H9 (cell line): ENCODE data around the gene CTF1. TPM values are rescaled to one million over a fixed set of nuclear protein-coding genes. Genes with fewer than 3 reads are reported as not detected.

Experiments
- DNase-seq: peaks from one replicate; pipeline ENCODE4 v3.0.0-alpha.2; 2017
- H2AFZ ChIP-seq: one replicate; pipeline ENCODE4 v1.6.1; 2013; ENCODE audit warnings: mild to moderate bottlenecking, low read length, control low read depth, moderate library complexity
- H2AK5ac ChIP-seq: 2 replicates; pipeline ENCODE4 v1.6.1; 2013; ENCODE audit warnings: low read length, control low read depth, mixed read lengths; ENCODE audit not compliant: insufficient read length
- H2BK120ac ChIP-seq: one replicate; pipeline ENCODE4 v1.6.1; 2013; ENCODE audit warnings: low read depth, mild to moderate bottlenecking, low read length, control low read depth, inconsistent platforms; ENCODE audit not compliant: poor library complexity, severe bottlenecking
- H2BK12ac ChIP-seq: 2 replicates; pipeline ENCODE4 v1.6.1; 2013; ENCODE audit warnings: low read length, control low read depth, mixed read lengths, low read depth; ENCODE audit not compliant: insufficient read length
- H2BK15ac ChIP-seq: 2 replicates; pipeline ENCODE4 v1.6.1; 2013; ENCODE audit warnings: low read depth, low read length, control low read depth
- H2BK20ac ChIP-seq: one replicate; pipeline ENCODE4 v1.6.1; 2013; ENCODE audit warnings: low read depth, mild to moderate bottlenecking, low read length, control low read depth, inconsistent platforms; ENCODE audit not compliant: poor library complexity, severe bottlenecking
- H2BK5ac ChIP-seq: 2 replicates; pipeline ENCODE4 v1.6.1; 2013; ENCODE audit warnings: low read length, control low read depth, mixed read lengths; ENCODE audit not compliant: insufficient read length
- H3K14ac ChIP-seq: 2 replicates; pipeline ENCODE4 v1.6.1; 2013; ENCODE audit warnings: low read length, control low read depth; ENCODE audit not compliant: insufficient read depth
- H3K18ac ChIP-seq: 2 replicates; pipeline ENCODE4 v1.6.1; 2013; ENCODE audit warnings: low read depth, mild to moderate bottlenecking, mixed read lengths, low read length, control low read depth; ENCODE audit not compliant: insufficient read length
- H3K23ac ChIP-seq: 2 replicates; pipeline ENCODE4 v1.6.1; 2013; ENCODE audit warnings: low read length, control low read depth, mixed read lengths, low read depth; ENCODE audit not compliant: insufficient read length
- H3K23me2 ChIP-seq: 2 replicates; pipeline ENCODE4 v1.6.1; 2013; ENCODE audit warnings: low read depth, mild to moderate bottlenecking, mixed read lengths, low read length, control low read depth; ENCODE audit not compliant: insufficient read length, poor library complexity, severe bottlenecking
- H3K27ac ChIP-seq: 2 replicates; pipeline ENCODE4 v1.5.1; 2013; ENCODE audit warnings: low read length, control low read depth, mixed read lengths, low read depth; ENCODE audit not compliant: insufficient read length
- H3K27me3 ChIP-seq: 2 replicates; pipeline ENCODE4 v1.6.1; 2013; ENCODE audit warnings: low read length, control low read depth, inconsistent platforms; ENCODE audit not compliant: insufficient read depth
- H3K4ac ChIP-seq: 2 replicates; pipeline ENCODE4 v1.6.1; 2013; ENCODE audit warnings: low read depth, mild to moderate bottlenecking, control low read depth, inconsistent platforms, low read length, moderate library complexity
- H3K4me1 ChIP-seq: 2 replicates; pipeline ENCODE4 v1.6.1; 2013; ENCODE audit warnings: low read length, control low read depth, inconsistent platforms; ENCODE audit not compliant: insufficient read depth
- H3K4me2 ChIP-seq: 2 replicates; pipeline ENCODE4 v1.6.1; 2013; ENCODE audit warnings: low read length, control low read depth, mixed read lengths; ENCODE audit not compliant: insufficient read length, insufficient read depth
- H3K56ac ChIP-seq: 2 replicates; pipeline ENCODE4 v1.6.1; 2013; ENCODE audit warnings: low read depth, mild to moderate bottlenecking, mixed read lengths, low read length, control low read depth; ENCODE audit not compliant: insufficient read length
- H3K79me1 ChIP-seq: 2 replicates; pipeline ENCODE4 v1.6.1; 2013; ENCODE audit warnings: low read depth, mild to moderate bottlenecking, moderate library complexity, low read length, control low read depth, inconsistent platforms; ENCODE audit not compliant: insufficient read depth, poor library complexity, severe bottlenecking
- H3K79me2 ChIP-seq: 2 replicates; pipeline ENCODE4 v1.6.1; 2013; ENCODE audit warnings: low read length, control low read depth, inconsistent platforms; ENCODE audit not compliant: insufficient read depth
- H3K9ac ChIP-seq: 2 replicates; pipeline ENCODE4 v1.6.1; 2013; ENCODE audit warnings: low read length, control low read depth, mixed read lengths; ENCODE audit not compliant: insufficient read length; ENCODE audit errors: extremely low read depth
- H3K9me3 ChIP-seq: one replicate; pipeline ENCODE4 v1.6.1; 2013; ENCODE audit warnings: low read depth, low read length, inconsistent platforms; ENCODE audit not compliant: control insufficient read depth
- H3T11ph ChIP-seq: one replicate; pipeline ENCODE4 v1.6.1; 2013; ENCODE audit warnings: mild to moderate bottlenecking, low read length, control low read depth, inconsistent platforms
- H4K20me1 ChIP-seq: one replicate; pipeline ENCODE4 v1.6.1; 2013; ENCODE audit not compliant: control insufficient read depth, insufficient read length, insufficient read depth
- H4K5ac ChIP-seq: 2 replicates; pipeline ENCODE4 v1.6.1; 2013; ENCODE audit warnings: low read depth, mild to moderate bottlenecking, mixed read lengths, low read length, control low read depth; ENCODE audit not compliant: insufficient read length
- H4K8ac ChIP-seq: replicated peaks from 2 replicates; pipeline ENCODE4 v1.6.1; 2013; ENCODE audit warnings: low read length, control low read depth, mixed read lengths, low read depth; ENCODE audit not compliant: insufficient read length
- H4K91ac ChIP-seq: 2 replicates; pipeline ENCODE4 v1.6.1; 2013; ENCODE audit warnings: low read depth, mild to moderate bottlenecking, moderate library complexity, mixed read lengths, low read length, control low read depth; ENCODE audit not compliant: insufficient read length
- H3K27ac Mint-ChIP-seq, 3 experiments: 2 replicates in 2 of 3; 3 replicates in 1 of 3; pipeline ENCODE4 v1.8.0; 2020 to 2021; ENCODE audit warnings: mixed read lengths in 3 of 3, mild to moderate bottlenecking in 1 of 3, moderate library complexity in 1 of 3
- H3K27me3 Mint-ChIP-seq: 2 replicates; pipeline ENCODE4 v1.8.0; 2021; ENCODE audit warnings: low read depth, mild to moderate bottlenecking, moderate library complexity, mixed read lengths
- H3K36me3 Mint-ChIP-seq, 3 experiments: 2 replicates in 2 of 3; 3 replicates in 1 of 3; pipeline ENCODE4 v1.8.0; 2020 to 2021; ENCODE audit warnings: low read depth in 3 of 3, mixed read lengths in 3 of 3; ENCODE audit not compliant: insufficient read depth in 1 of 3
- H3K4me1 Mint-ChIP-seq, 2 experiments: 2 replicates each; pipeline ENCODE4 v1.8.0; 2020; ENCODE audit warnings: mixed read lengths in 2 of 2
- H3K4me3 Mint-ChIP-seq, 2 experiments: 2 replicates in 1 of 2; 3 replicates in 1 of 2; pipeline ENCODE4 v1.8.0; 2020 to 2021; ENCODE audit warnings: mild to moderate bottlenecking in 2 of 2, mixed read lengths in 2 of 2, moderate library complexity in 1 of 2
- H3K9me3 Mint-ChIP-seq, 2 experiments: 2 replicates in 1 of 2; 3 replicates in 1 of 2; pipeline ENCODE4 v1.8.0; 2020; ENCODE audit warnings: mild to moderate bottlenecking in 2 of 2, mixed read lengths in 2 of 2, moderate library complexity in 1 of 2
- WGBS: extraction: QIAGEN DNeasy Blood & Tissue Kit; methylation state at CpG from one replicate; pipeline ENCODE4 v1.1.7; 2013; ENCODE audit warnings: missing lambda C conversion rate, low lambda C conversion rate, mixed read lengths; ENCODE audit not compliant: insufficient read length; ENCODE audit errors: extremely low coverage; 5-methylcytosine and 5-hydroxymethylcytosine counted together
- total RNA-seq: library from RNA; stranded (reverse); gene quantifications from 2 replicates; pipeline ENCODE4 v1.2.1, GENCODE V29; 2021
- TF ChIP-seq, protein P1 (sequence below): fragments of 200-600 bp; sonication (generic); conservative IDR thresholded peaks from 3 replicates; pipeline ENCODE4 v1.8.0; 2021; ENCODE audit warnings: antibody characterized with exemption, mild to moderate bottlenecking

CTF1 gene
- total RNA-seq, 1 experiment from 2014 or later, result 0.72 TPM

DNA sequence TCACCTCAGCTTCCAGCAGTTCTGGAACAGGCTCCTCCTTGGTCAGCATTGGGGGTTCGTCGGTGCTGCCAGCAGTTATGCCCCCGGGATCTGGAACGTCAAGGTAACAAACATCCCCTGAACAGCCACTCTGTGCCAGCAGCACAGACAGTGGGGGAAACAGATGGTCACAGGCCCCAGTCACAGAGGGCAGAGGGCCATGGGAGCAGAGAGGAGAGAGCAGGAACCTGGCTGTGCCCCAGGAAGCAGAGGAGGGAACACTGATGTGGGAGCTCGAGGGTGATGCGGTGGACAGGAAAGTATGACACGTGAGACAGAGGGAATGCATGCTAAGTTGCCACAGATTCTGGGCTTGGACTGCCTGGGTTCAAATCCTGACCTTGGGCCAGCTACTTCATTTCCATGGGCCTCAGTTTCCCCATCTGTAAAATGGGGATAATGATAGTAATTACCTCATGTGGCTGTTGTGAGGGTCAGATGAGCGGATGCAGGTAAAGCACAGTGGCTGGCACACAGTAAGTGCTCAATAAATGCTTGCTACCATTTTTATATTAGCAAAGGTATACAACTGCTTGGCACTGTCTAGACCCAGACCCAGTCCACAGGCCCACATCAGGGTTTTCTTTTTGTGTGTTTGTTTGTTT is 7.4 kb upstream of the CTF1 start:
- Mint-ChIP-seq H3K4me1 (peaks cover 5 to 10% of the 10 kb centered on the region in 2 experiments), H3K27me3 (no peaks in the 10 kb centered on the region; the same call in 1 of the 2 replicates), H3K4me3 (no peak overlapping the region), H3K27ac (peak overlapping the region in 1 of 3 experiments; percentile 38; a peak in 2 of 7 replicates), H3K9me3 (no peaks in the 10 kb centered on the region; a peak in 1 of 5 replicates), H3K36me3 (peaks cover 5 to 23% (median 21%) of the 10 kb centered on the region in 3 experiments; a peak in 6 of 7 replicates)
- TF ChIP-seq, protein P1, sequence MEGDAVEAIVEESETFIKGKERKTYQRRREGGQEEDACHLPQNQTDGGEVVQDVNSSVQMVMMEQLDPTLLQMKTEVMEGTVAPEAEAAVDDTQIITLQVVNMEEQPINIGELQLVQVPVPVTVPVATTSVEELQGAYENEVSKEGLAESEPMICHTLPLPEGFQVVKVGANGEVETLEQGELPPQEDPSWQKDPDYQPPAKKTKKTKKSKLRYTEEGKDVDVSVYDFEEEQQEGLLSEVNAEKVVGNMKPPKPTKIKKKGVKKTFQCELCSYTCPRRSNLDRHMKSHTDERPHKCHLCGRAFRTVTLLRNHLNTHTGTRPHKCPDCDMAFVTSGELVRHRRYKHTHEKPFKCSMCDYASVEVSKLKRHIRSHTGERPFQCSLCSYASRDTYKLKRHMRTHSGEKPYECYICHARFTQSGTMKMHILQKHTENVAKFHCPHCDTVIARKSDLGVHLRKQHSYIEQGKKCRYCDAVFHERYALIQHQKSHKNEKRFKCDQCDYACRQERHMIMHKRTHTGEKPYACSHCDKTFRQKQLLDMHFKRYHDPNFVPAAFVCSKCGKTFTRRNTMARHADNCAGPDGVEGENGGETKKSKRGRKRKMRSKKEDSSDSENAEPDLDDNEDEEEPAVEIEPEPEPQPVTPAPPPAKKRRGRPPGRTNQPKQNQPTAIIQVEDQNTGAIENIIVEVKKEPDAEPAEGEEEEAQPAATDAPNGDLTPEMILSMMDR, result no peak
- no peak overlapping the region for H3K23ac ChIP-seq
- H3T11ph ChIP-seq, result no peak overlapping the region
- H3K9me3 ChIP-seq, result no peaks in the 10 kb centered on the region
- H2BK5ac ChIP-seq, result no peak overlapping the region
- peaks cover 2% of the 10 kb centered on the region for H4K20me1 ChIP-seq
- no peak overlapping the region for H4K8ac ChIP-seq
- WGBS, result no CpG with 5 or more reads among the region's 8 CpGs
- H3K4ac ChIP-seq, result no peak overlapping the region
- H3K27me3 ChIP-seq, result no peaks in the 10 kb centered on the region
- H4K91ac ChIP-seq, result no peak overlapping the region
- no peak overlapping the region for H2BK120ac ChIP-seq
- no peak overlapping the region for H2AFZ ChIP-seq
- no peaks in the 10 kb centered on the region for H3K79me1 ChIP-seq
- H2AK5ac ChIP-seq, result no peak overlapping the region
- no peaks in the 10 kb centered on the region for H3K4me1 ChIP-seq
- no peak overlapping the region for H3K18ac ChIP-seq
- DNase-seq, result no peak
- no peak overlapping the region for H3K4me2 ChIP-seq
- no peak overlapping the region; the same call in 1 of the 2 replicates for H3K14ac ChIP-seq
- no peaks in the 10 kb centered on the region for H3K79me2 ChIP-seq
- no peak overlapping the region for H2BK12ac ChIP-seq
- no peak overlapping the region for H3K56ac ChIP-seq
- no peak overlapping the region for H4K5ac ChIP-seq
- peaks cover 8% of the 10 kb centered on the region for H3K23me2 ChIP-seq
- no peak overlapping the region for H2BK15ac ChIP-seq
- no peak overlapping the region for H3K27ac ChIP-seq
- no peak overlapping the region for H2BK20ac ChIP-seq
- H3K9ac ChIP-seq, result no peak overlapping the region
